ENCODE measurements around the gene LANCL2. TPM values are rescaled to one million over a fixed set of nuclear protein-coding genes. Genes with fewer than 3 reads are reported as not detected.

Gene LANCL2
- total and polyA plus RNA-seq, 2 of the 4 experiments (the other 2 are of a cell fraction) = 11.7 to 17.9 TPM

DNA sequence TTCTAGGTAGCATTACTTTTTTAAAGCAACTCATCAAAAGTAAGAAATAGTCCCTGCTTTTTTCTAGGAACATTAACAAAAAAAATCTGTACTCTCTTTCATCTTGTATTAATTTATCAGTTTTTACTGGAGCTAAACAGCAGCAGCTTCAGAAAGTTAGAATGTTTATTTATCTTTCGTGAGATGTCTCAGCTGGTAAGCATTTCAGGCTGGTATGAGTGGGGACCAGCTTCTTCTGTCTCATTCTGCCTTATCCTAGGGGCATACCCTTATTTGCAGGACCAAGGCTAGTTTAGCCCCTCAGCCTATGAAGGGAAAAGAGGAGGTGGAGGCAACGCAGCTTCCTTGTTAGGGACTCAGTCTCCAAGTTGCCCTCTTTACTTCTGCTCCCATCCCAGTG is 35.1 kb downstream of the LANCL2 start:
- H3K4me3 ChIP-seq (ENCODE audit: insufficient read depth, low read depth, low read length) = no peak overlapping the region
- no peaks in the 10 kb centered on the region for H3K9me3 ChIP-seq (ENCODE audit: control insufficient read depth, insufficient read depth, low read length)
- peak overlapping the region; percentile 34 for H2BK120ac ChIP-seq (ENCODE audit: low read depth, low read length)
- H3K79me1 ChIP-seq (ENCODE audit: low read depth in 1 of 2, low read length in 2 of 2) = no peaks in the 10 kb centered on the region; a peak in 1 of 4 replicates
- DNase-seq (peak; percentile 64), ATAC-seq (ENCODE audit: low read depth) (peak; percentile 92)
- H3K36me3 ChIP-seq (ENCODE audit: control insufficient read depth, insufficient read depth, low read length) = peaks cover 3% of the 10 kb centered on the region; the same call in 1 of the 2 replicates
- H4K20me1 ChIP-seq (ENCODE audit: insufficient read depth, low read length) = no peaks in the 10 kb centered on the region
- 0 out of 2 replicates have a peak overlapping the region, but pooled peaks have one; percentile 8 for H3K27ac ChIP-seq (ENCODE audit: insufficient read depth, low read length)
- H3K4me1 ChIP-seq (ENCODE audit: control insufficient read depth, insufficient read depth, low read length) = peaks cover 7% of the 10 kb centered on the region
- ChIA-PET POLR2A (ENCODE audit: unreplicated experiment) (no interaction called here), CTCF (interaction anchor here (1.1 to 1.8 kb wide), 2 partner anchors 14 to 16 kb away, joined by 5 to 6 read pairs; no protein-coding TSS in a partner anchor)
- no peak overlapping the region for H3K14ac ChIP-seq (replicated peaks; ENCODE audit: low read depth, low read length)
- no CpG with 5 or more reads among the region's 2 CpGs for whole genome bisulfite sequencing, 2 experiments (ENCODE audit: extremely low coverage in 2 of 2, insufficient read length in 1 of 2)
- H3K27me3 ChIP-seq (ENCODE audit: control insufficient read depth, insufficient read depth, low read length) = no peaks in the 10 kb centered on the region
- peak overlapping the region; percentile 59 for H2BK5ac ChIP-seq (ENCODE audit: low read depth, low read length, poor library complexity, severe bottlenecking)
- peak overlapping the region; percentile 9; the same call in 1 of the 2 replicates for H2AK5ac ChIP-seq (ENCODE audit: low read depth, low read length)
- 0 out of 2 replicates have a peak, but pooled peaks cover 2% of the 10 kb centered on the region for H3K9me1 ChIP-seq (ENCODE audit: insufficient read depth, low read length)
- H2BK20ac ChIP-seq (ENCODE audit: low read depth, low read length) = peak overlapping the region; percentile 82
- no peak overlapping the region; the same call in 1 of the 2 replicates for H4K5ac ChIP-seq (ENCODE audit: low read depth, low read length)
- intact Hi-C loops (cut with micrococcal nuclease) = no loop called here
- H2AK9ac ChIP-seq (replicated peaks; ENCODE audit: low read depth, low read length, poor library complexity) = no peak overlapping the region
- H3K56ac ChIP-seq (ENCODE audit: extremely low read depth, insufficient read depth, low read length) = no peak overlapping the region
- no peak overlapping the region for H2BK15ac ChIP-seq (ENCODE audit: low read depth, low read length)
- H2AFZ ChIP-seq (replicated peaks; ENCODE audit: low read length, poor library complexity) = no peak overlapping the region
- peak overlapping the region; percentile 50; the same call in 1 of the 2 replicates for H4K91ac ChIP-seq (ENCODE audit: insufficient read depth, low read depth, low read length)
- H3K9ac ChIP-seq (ENCODE audit: low read depth, low read length) = no peak overlapping the region
- TF ChIP-seq USF2 (IDR thresholded peaks at IDR 0.05; ENCODE audit: low read depth, low read length) (no peak), SMC3 (IDR thresholded peaks at IDR 0.05; ENCODE audit: low read depth, low read length) (no peak), RCOR1 (IDR thresholded peaks at IDR 0.05; ENCODE audit: insufficient replicate concordance, low read length) (no peak), MAZ (IDR thresholded peaks at IDR 0.05; ENCODE audit: borderline replicate concordance, low read depth, low read length) (no peak), MAFK (IDR thresholded peaks at IDR 0.05; ENCODE audit: low read depth, low read length) (no peak), CHD1 (IDR thresholded peaks at IDR 0.05; ENCODE audit: low read depth, low read length) (no peak), MXI1 (IDR thresholded peaks at IDR 0.05; ENCODE audit: borderline replicate concordance, low read depth, low read length) (no peak), CTCF (conservative IDR thresholded peaks at IDR 0.05; ENCODE audit: low read depth, low read length) (no peak), POLR2A (IDR thresholded peaks at IDR 0.05; ENCODE audit: low read depth, low read length) (no peak), RFX5 (IDR thresholded peaks at IDR 0.05; ENCODE audit: low read depth, low read length) (no peak), ELK1 (IDR thresholded peaks at IDR 0.05; ENCODE audit: borderline replicate concordance, low read depth, low read length) (no peak), CEBPB (IDR thresholded peaks at IDR 0.05; ENCODE audit: low read depth, low read length) (no peak)
- in situ Hi-C loops (cut with MboI; ENCODE audit: low sequenced_read_pairs) = no loop called here
- dilution Hi-C loops (cut with HindIII; ENCODE audit: low sequenced_read_pairs, unreplicated experiment) = no loop called here
- H3K4ac ChIP-seq (ENCODE audit: low read depth, low read length) = peak overlapping the region; percentile 82
- peak overlapping the region; percentile 25; the same call in 1 of the 2 replicates for H3K23ac ChIP-seq (ENCODE audit: low read depth, low read length)
- no TSS peak for BruUV-seq (replicated peaks)
- H3K18ac ChIP-seq (ENCODE audit: low read depth, low read length) = peak overlapping the region; percentile 0; the same call in 1 of the 2 replicates
- peak overlapping the region in 1 of 2 experiments; percentile 6; a peak in 1 of 4 replicates for H4K8ac ChIP-seq (ENCODE audit: low read depth in 2 of 2, low read length in 2 of 2)
- peak overlapping the region; percentile 82 for H3K4me2 ChIP-seq (ENCODE audit: low read depth, low read length)

Data from IMR-90 (cell line).